Measurements from ENCODE around the gene MID1IP1.

GRCh38 chrX:38817004-38817703, 15.9 kb downstream of the MID1IP1 start:
- TF ChIP-seq POLR2AphosphoS5 (IDR thresholded peaks at IDR 0.05): no peak
- TF ChIP-seq, protein P1, sequence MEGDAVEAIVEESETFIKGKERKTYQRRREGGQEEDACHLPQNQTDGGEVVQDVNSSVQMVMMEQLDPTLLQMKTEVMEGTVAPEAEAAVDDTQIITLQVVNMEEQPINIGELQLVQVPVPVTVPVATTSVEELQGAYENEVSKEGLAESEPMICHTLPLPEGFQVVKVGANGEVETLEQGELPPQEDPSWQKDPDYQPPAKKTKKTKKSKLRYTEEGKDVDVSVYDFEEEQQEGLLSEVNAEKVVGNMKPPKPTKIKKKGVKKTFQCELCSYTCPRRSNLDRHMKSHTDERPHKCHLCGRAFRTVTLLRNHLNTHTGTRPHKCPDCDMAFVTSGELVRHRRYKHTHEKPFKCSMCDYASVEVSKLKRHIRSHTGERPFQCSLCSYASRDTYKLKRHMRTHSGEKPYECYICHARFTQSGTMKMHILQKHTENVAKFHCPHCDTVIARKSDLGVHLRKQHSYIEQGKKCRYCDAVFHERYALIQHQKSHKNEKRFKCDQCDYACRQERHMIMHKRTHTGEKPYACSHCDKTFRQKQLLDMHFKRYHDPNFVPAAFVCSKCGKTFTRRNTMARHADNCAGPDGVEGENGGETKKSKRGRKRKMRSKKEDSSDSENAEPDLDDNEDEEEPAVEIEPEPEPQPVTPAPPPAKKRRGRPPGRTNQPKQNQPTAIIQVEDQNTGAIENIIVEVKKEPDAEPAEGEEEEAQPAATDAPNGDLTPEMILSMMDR (IDR thresholded peaks at IDR 0.05; ENCODE audit: poor library complexity, severe bottlenecking): no peak
- TF ChIP-seq EZH2 (IDR thresholded peaks at IDR 0.05; ENCODE audit: borderline replicate concordance, insufficient read depth, low read length, poor library complexity, severe bottlenecking): no peak

All from neural cell (in vitro differentiated cells).